Measurements from ENCODE around the gene NR2C1. TPM values are rescaled to one million over a fixed set of nuclear protein-coding genes. Genes with fewer than 3 reads are reported as not detected.

Gene NR2C1
- total and polyA plus RNA-seq, 2 of the 8 experiments (the other 6 are each of a cell fraction or from before 2014, with no cell fraction given), result 22.8 to 48.3 TPM

GRCh38 chr12:94973221-94973620 is 100.2 kb downstream of the NR2C1 start:
- no peak overlapping the region for H3K4ac ChIP-seq (replicated peaks; ENCODE audit: insufficient read length, low read depth, low read length)

More at GRCh38 chr12:94973221-94973620, 100.2 kb downstream of the NR2C1 start:
- DNase-seq (ENCODE audit: low read depth in 1 of 2, low spot score in 2 of 2) (no peak), FAIRE-seq (no peak)
- TF ChIP-seq BCL11A (IDR thresholded peaks at IDR 0.05; ENCODE audit: low read depth in 2 of 2, low read length in 2 of 2) (no peak), KDM1A (IDR thresholded peaks at IDR 0.05; ENCODE audit: borderline replicate concordance, low read length) (no peak), TBP (IDR thresholded peaks at IDR 0.05; ENCODE audit: low read depth, low read length) (no peak), FOSL1 (IDR thresholded peaks at IDR 0.05; ENCODE audit: insufficient read depth, low read depth, low read length) (no peak), SP1 (IDR thresholded peaks at IDR 0.05; ENCODE audit: low read depth, low read length) (no peak), SRF (IDR thresholded peaks at IDR 0.05; ENCODE audit: low read depth, low read length) (no peak), CBX5 (IDR thresholded peaks at IDR 0.05; ENCODE audit: low read depth, low read length) (no peak), CBX8 (IDR thresholded peaks at IDR 0.05; ENCODE audit: borderline replicate concordance, low read depth, low read length) (no peak), SIN3A (conservative IDR thresholded peaks at IDR 0.05 in 1 of 2, IDR thresholded peaks at IDR 0.05 in 1 of 2; ENCODE audit: low read depth in 1 of 2, low read length in 2 of 2) (no peak), NRF1 (IDR thresholded peaks at IDR 0.05; ENCODE audit: low read depth, low read length) (no peak), JUN (IDR thresholded peaks at IDR 0.05; ENCODE audit: low read depth, low read length) (no peak), RAD21 (IDR thresholded peaks at IDR 0.05 in 1 of 2, conservative IDR thresholded peaks at IDR 0.05 in 1 of 2; ENCODE audit: low read depth in 2 of 2, low read length in 2 of 2) (no peak), TCF12 (IDR thresholded peaks at IDR 0.05; ENCODE audit: low read depth, low read length) (no peak), RFX5 (IDR thresholded peaks at IDR 0.05; ENCODE audit: borderline replicate concordance, low read depth, low read length) (no peak), SIX5 (IDR thresholded peaks at IDR 0.05; ENCODE audit: low read depth, low read length) (no peak)
- WGBS, 2 experiments (ENCODE audit: extremely low coverage in 1 of 2, insufficient coverage in 1 of 2, insufficient read length in 1 of 2, insufficient replicate concordance in 2 of 2, low coverage in 1 of 2, low lambda C conversion rate in 2 of 2, missing lambda C conversion rate in 1 of 2), result 83% methylated on average over 5 of the region's 5 CpGs; no CpG with 5 or more reads in 1 of the 2 experiments
- Histone ChIP-seq H4K5ac (ENCODE audit: insufficient read length, low read depth, low read length) (no peak overlapping the region), H3K23me2 (ENCODE audit: low read depth, low read length) (no peaks in the 10 kb centered on the region), H3K4me2 (ENCODE audit: insufficient read depth in 1 of 2, low read depth in 2 of 2, low read length in 2 of 2) (no peak overlapping the region), H4K91ac (replicated peaks; ENCODE audit: insufficient read length, low read length) (no peak overlapping the region), H2BK20ac (ENCODE audit: low read length) (no peak overlapping the region), H2BK15ac (ENCODE audit: low read length) (no peak overlapping the region), H2BK120ac (replicated peaks; ENCODE audit: low read depth, low read length) (no peak overlapping the region), H2AFZ (ENCODE audit: low read length) (no peak overlapping the region), H4K20me1 (replicated peaks in 1 of 2; ENCODE audit: control insufficient read depth in 1 of 2, insufficient read depth in 2 of 2, low read length in 2 of 2) (peaks cover 0 to 1% of the 10 kb centered on the region in 2 experiments), H3K9me3 (ENCODE audit: insufficient read depth in 2 of 2, low read depth in 1 of 2, low read length in 1 of 2) (no peaks in the 10 kb centered on the region), H3K27ac (ENCODE audit: low read depth, low read length) (no peak overlapping the region), H2BK5ac (ENCODE audit: low read depth, low read length) (no peak overlapping the region), H2BK12ac (ENCODE audit: low read depth, low read length) (no peak overlapping the region), H3K23ac (ENCODE audit: insufficient read length) (no peak overlapping the region), H2AK5ac (ENCODE audit: low read depth, low read length) (no peak overlapping the region), H3K79me1 (ENCODE audit: low read depth, low read length) (no peaks in the 10 kb centered on the region), H3K4me1 (replicated peaks in 1 of 4; ENCODE audit: control insufficient read depth in 3 of 4, insufficient read depth in 4 of 4, low read length in 3 of 4) (no peaks in the 10 kb centered on the region), H3K27me3 (replicated peaks in 1 of 4; ENCODE audit: control insufficient read depth in 3 of 4, extremely low read depth in 1 of 4, insufficient read depth in 3 of 4, low read length in 3 of 4) (no peaks in the 10 kb centered on the region), H3K36me3 (ENCODE audit: control insufficient read depth in 2 of 4, insufficient read depth in 4 of 4, low read length in 3 of 4) (0 out of 8 replicates have a peak, but pooled peaks cover 0 to 5% (median 0%) of the 10 kb centered on the region in 4 experiments), H3K9ac (replicated peaks in 1 of 4; ENCODE audit: extremely low read depth in 1 of 4, low read depth in 3 of 4, low read length in 3 of 4) (no peak overlapping the region), H3K79me2 (ENCODE audit: control insufficient read depth in 1 of 2, insufficient read depth in 2 of 2, low read length in 2 of 2) (no peaks in the 10 kb centered on the region; a peak in 1 of 4 replicates), H3K4me3 (ENCODE audit: extremely low read depth in 1 of 4, insufficient read depth in 2 of 4, low read depth in 3 of 4, low read length in 4 of 4) (no peak overlapping the region), H3K56ac (replicated peaks; ENCODE audit: insufficient read length, low read depth, low read length) (no peak overlapping the region), H3K18ac (ENCODE audit: extremely low read depth, low read length) (no peak overlapping the region), H4K8ac (ENCODE audit: extremely low read depth, insufficient read depth, low read length) (no peak overlapping the region), H3K14ac (ENCODE audit: insufficient read length) (no peak overlapping the region)
- ChIA-PET POLR2A (ENCODE audit: partially characterized antibody) (interaction anchor here (0.6 to 1.3 kb wide), 2 partner anchors 30 to 796 kb away, joined by 3 to 7 read pairs; partner anchors contain the start of gene NDUFA12), CTCF (ENCODE audit: partially characterized antibody) (interaction anchor here (0.8 to 2.5 kb wide), 6 partner anchors 10 to 98 kb away, joined by 3 to 11 read pairs (median 5); no protein-coding TSS in a partner anchor)
